GM21576 (cell line): ENCODE measurements around the gene ZDHHC14.

ENCODE experiments used
- ATAC-seq: cut with Tn5 transposase; IDR thresholded peaks from one replicate; pipeline ENCODE4 v1.9.1; 2021; ENCODE audit warnings: mild to moderate bottlenecking, moderate library complexity; ENCODE audit not compliant: unreplicated experiment

Gene ZDHHC14

DNA sequence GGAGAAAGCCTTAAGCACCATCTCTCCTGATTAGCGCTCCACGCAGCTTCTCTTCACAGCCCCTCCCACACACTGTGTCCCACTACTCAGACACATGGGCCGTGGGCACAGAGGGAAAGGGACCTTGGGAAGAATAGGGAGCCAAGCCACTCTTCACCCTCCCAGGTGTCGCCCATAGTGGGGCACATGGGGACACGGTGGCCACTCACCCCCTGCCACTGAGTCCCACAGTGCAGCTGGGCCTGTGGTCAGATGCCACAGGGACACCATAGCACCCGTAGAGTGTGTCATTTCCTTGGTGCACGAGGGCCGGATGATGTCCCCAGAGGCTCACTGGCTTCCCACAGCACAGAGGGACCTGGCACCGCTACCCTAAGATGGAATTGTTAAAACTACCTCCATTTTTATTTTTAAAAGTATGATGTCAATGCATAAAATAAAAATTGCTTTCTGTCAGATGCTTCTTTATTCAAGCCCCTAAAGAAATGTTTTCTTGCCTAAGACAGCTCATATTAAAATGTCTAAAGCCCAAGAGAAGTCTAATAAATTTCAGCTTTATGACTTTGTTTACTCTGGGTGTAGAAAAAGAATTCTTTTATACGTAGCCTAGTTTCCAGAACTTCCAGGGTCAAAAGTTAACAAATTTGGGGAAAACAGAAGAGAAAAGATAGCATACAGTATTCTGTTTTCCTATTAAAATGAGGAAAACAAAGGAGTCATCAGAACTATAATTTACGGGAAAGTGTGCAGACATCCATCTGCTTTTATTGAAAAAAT, 251.0 kb downstream of the ZDHHC14 start:
- ATAC-seq = no peak

DNA sequence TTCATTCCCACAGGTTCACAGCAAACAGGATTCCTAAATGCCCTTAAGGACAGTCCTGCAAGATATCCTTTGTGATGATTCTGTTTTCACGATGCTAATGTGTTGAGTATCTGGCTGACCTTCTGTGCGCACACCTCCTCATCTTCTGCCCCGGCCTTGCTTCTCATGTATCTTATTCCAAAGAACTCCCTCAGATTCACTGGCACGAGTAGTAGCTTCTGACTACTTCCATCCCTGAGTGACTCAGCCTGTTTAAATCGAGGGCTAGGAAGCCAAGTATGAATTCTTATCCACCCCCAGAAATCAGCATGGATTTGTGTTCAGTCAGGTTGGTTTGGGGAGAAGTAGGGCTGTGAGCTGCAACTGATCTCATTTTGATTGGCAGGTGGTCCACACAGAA, 251.8 kb downstream of the ZDHHC14 start:
- ATAC-seq = no peak

DNA sequence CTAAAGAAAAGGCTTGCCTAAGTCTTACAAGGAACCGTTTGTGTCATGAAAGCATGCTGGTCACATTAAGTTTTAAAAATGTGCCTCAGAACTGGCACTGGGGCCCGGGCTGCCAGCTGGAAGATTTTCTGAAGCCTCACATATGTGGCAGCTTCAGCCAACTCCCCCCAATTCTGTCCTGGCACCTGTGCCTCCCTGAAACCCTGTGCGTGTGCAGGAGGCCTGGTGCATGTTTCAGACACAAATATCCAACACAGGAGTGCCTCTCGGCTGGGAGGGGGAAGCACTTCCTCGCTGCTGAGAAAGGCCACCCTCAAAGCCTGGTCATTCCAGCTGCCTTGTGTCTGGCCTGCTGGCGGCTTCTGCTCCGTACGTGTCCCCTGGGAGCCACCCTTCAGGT, 253.6 kb downstream of the ZDHHC14 start:
- ATAC-seq = no peak

DNA sequence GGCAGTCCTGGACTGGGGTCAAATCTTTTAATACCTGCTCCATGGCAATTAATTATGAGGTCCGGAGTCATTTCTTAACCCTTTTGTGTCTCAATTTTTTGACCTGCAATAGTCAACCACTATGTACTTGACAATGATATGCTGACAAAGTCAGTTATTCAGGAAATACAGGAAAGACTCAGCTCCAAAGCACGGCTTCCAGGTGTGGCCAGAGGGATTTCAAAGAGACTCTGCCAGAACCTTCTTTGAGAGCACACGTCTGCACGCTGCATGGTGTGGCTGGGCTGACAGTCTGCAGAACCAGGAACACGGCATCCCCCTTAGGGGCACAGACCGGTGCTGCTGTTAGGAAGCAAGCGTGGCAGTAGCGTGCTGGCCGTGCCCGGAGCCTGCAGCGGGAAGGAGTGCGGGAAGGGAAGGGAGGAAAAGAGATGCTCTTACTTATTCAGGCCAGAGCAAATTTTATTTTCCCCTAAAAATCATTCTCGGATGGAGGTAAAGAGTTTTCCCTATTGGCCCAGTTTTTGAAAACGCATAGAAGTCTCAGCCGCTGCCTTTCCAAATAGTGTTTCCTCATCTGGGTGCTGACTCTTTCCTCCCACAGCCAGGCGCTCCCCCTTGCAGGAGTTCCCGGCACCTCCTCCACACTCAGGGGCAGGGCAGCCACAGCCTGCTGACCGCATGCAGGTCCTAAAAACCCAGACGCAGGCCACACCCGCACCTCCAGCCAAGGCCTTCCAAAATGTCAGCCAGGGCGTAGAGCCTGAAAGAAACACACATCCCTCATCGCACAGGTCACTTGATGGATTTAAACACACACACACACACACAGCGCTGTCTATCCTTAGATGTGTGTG, 254.6 kb downstream of the ZDHHC14 start:
- no peak for ATAC-seq

DNA sequence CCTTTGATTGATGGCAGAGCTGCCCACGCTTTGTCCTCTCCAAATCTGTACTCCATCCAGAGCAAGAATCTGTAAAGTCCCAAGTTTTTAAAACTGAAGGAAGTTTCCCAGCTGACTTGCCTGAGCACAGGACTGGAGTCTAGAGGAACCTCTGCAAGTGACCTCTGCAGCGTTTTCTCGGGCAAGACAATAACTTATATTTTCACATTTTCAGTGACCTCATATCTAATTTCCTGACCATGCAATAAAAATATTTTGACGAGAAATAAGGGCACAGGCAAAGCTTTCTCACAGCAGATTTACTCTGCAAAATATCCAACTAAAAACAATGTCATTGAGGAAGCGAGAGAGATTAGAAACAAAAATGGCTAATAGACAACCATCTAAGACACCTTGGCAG, 256.5 kb downstream of the ZDHHC14 start:
- no peak for ATAC-seq

DNA sequence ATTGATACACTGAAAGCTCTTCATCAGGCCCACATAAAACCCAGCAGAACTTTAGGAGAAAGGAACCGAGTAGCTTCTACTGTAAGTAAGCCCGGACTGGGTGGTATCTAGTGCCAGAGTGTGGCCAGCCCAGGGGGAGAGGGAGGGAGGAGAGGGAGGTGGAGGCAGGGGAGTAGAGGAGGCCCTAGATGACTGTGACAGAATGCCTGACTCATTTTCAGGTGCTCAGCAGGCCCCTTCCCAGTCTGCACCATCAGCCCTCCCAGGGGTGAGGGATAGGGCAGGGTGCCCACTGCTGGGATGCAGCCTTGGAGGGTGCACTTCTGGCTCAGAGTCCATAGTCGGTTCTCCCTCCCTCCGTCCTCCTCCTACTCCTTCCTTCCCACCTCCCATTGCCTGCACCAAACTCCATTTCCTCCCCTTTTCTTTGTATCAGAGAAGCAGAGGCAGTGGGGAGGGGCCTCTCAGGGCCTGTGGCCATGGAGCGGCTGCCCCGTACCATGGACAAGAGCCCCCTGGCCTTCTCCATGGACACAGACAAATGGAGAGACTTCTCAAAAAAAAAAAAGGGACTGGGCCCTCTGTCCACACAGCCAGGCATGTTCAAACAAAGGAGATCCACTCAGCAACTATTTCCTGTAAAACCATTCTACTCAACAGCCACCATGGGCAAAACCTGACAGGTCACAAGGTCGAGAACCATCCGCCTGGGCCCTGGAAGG, 257.1 kb downstream of the ZDHHC14 start:
- ATAC-seq = no peak

DNA sequence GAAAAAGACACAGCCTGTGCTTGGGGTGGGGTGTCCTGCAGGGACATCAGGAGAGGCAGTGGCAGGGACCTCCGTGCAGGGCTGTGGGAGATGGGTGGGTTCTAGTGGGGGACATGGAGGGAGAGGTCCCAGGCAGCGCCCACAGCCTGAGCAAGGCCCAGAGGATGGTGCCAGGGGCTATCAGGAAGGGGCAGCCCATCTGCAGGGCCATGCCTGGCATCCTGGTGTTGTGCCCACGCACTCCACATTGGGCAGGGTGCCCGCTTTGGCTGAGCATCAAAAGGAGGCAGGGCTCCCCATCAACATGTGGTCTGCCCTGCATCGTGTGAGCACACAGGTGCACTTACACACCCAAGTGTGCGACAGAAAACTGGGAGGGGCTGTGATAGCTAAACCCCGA, 257.8 kb downstream of the ZDHHC14 start:
- no peak for ATAC-seq

DNA sequence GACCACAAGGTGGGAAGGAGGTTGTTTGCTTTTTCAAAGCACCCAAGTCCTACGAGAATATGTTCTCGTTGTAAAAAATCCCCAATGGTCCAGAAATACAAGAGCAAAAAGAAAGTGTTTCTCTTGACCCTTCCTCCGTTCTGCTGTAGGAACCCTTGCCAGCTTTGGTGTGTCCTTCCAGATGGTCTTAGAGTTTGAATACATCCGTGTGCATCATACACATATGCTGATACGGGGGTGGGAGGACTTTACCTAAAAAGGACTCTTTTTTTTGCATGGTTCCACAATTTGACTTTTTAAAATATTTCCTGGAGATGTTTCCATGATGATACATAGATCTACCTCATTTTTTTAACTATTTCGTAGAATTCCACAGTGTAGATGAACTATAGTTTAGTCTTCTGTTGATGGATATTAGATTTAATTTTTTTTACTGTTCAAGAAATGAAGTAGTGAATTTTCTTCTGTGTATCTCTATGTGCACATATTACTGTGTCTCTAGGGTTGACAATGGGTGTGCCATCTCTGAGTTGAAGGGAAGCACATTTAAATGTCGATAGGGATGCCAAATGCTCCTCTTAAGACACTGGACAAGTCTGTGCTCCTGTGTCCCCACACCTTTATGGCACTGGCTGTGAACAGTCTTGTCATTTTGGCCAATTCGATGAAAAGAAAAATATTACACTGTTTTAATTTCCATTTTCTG, 259.9 kb downstream of the ZDHHC14 start:
- ATAC-seq = no peak

DNA sequence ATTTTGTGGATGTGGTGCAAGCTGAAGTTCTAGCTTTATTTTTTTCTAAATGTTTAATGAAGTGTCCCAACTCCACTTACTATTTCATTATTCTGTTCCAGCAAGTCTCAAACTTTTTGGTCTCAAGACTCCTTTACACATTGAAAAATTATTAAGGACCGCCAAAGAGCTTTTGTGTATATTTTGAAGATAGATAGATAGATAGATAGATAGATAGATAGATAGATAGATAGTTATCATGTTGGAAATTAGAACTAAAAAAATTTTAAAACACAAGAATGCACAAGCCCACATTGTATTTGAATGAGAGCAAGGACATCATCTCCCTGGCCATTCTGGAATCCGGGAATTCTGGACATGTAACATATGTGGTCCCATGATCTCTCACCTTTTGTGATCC, 260.8 kb downstream of the ZDHHC14 start:
- ATAC-seq = no peak

DNA sequence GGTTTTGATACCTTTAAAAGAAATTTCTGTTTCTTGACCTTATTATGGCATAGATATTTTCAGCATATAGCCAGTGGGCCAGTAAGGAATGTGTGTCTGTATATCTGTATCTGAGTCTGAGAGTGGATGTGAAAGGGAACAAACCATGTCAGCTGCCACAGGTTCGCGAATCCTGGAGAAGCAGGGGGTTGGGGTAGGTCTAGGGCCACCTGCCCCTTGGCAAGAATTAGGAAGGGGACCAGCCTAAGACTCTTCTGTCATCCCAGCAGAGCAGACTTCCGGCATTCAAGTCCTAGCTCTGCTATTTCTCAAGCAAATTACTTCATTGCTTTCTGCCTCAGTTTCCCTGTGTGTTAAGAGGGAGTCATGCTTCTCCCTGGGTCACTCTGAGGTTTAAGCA, 261.7 kb downstream of the ZDHHC14 start:
- no peak for ATAC-seq

DNA sequence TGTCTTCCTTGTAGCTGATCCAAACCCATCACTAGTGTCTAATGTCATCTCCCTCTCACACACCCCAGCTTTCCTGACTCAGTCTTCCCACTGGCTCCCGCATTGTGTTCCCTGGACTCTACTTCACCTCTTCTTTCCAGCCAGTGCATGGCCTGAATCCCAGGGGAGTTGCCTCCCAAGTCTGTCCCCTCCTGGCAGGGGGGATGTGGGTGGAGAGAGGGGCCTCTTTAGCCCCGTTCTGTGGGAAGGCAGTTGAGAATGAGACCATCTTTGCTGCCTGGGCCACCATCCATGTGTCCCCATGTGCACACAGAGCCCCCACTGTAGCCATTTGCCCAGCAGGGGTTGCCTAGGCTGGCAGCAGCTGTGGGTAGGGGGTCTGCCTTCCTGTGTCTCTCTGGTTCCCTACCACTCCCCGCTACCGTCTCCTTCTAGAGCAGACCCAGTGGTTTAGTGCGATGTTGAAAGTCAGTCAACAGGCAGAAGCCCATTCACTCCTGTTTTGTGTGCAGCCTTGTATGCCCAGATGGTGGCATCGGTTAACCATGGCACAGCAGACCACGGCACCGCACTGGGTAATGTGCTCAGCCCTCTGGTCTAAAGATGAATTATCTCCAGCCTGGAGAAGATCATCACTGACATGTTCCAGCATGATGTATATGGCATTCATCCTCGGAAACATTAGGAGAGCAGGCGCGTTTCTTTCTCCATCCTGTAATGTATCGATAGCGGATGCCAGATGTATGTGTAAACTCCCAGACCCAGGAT, 263.2 kb downstream of the ZDHHC14 start:
- ATAC-seq = no peak

DNA sequence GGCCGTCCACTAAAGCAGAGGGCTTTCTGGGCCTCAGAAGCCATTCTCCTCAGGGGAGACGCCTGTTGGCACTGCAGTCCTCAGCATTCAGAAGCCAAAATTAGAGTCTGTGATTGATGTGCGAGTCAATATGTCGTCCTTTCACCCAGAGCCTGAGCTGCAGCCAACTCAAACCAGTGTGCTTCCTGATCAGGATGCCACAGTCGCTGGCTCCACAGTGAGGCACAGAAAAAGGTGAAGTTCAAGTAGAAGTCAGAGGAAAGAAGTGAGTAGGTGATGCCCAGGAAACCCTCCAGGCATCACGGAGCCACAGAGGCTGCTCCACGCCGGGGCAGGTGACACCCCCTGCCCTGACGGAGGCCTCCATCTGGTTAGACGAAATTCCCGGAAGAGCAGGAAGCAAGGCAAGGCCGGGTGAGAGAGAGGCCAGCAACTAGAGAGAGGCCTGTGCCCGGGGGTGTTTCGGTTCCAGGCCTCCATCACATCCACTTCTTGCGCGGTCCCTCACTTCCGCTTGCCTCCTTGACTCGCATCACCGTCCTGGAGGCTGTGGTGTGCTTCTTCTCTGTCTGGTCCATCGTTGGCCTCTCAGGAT, 264.3 kb downstream of the ZDHHC14 start:
- no peak for ATAC-seq

DNA sequence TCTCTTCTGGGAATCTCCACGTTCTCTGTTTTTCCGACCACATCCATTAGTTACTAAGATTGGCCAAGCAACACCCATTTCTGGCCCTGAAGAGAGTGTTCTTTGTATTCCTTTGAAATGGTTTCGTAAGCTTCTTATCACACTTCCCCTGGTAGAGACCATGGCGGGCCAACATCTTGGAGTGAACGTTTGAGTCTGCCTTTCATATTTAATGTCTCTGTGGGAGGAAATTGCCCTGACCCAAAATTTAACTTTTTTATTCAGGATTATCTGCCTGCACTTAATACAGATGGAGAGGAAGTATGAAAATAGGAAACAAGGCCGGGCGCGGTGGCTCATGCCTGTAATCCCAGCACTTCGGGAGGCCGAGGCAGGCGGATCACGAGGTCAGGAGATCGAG, 265.0 kb downstream of the ZDHHC14 start:
- no peak for ATAC-seq

DNA sequence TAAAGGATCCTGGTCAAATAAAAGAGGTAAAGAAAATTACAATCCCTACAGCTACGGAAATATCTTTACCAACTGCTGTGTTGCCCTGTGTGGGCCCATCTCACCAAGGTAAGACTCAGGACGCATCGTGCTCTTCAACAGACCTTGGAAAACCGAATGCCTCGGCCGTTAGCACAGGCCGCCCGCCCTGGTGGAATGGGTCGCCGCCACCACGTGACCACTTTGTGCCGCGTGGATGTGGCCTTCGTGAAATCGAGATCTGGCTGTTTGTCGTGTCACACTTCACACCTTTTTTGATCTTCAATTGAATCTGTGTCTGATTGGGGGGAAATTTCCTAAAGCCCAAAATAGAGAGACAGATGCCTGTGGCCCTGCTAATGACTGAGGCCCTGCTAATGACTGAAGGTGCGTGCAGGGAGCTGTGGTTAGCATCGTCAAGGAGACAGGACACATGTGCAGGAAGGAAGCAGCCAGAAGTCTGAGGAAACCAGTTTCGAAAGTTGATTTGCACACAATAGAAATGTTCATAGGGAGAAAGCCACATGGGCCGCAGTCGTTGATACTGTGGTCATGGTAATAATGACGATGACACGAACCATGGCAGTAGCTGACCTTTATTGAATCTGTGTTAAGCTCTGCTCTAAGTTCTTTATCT, 266.4 kb downstream of the ZDHHC14 start:
- ATAC-seq = no peak

DNA sequence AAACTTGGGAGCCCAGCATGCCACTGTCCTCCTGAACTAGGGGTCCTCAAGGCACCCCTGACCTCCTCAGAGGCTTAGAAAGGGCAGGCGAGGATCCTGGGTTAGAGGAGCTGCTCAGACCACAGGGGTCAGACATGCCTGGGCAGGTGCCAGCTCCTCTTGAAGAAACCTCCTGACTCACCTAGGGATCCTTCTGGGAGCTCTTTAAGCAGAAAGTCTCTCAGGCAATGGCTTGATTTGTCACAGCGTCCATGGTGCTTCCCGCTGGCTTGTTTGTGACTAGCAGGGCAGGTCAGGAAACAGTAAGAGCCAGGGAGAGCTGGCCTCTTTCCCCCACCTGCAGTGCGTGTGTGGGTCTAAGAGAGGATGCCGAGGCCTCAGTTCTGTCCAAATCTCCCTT, 267.6 kb downstream of the ZDHHC14 start:
- no peak for ATAC-seq

DNA sequence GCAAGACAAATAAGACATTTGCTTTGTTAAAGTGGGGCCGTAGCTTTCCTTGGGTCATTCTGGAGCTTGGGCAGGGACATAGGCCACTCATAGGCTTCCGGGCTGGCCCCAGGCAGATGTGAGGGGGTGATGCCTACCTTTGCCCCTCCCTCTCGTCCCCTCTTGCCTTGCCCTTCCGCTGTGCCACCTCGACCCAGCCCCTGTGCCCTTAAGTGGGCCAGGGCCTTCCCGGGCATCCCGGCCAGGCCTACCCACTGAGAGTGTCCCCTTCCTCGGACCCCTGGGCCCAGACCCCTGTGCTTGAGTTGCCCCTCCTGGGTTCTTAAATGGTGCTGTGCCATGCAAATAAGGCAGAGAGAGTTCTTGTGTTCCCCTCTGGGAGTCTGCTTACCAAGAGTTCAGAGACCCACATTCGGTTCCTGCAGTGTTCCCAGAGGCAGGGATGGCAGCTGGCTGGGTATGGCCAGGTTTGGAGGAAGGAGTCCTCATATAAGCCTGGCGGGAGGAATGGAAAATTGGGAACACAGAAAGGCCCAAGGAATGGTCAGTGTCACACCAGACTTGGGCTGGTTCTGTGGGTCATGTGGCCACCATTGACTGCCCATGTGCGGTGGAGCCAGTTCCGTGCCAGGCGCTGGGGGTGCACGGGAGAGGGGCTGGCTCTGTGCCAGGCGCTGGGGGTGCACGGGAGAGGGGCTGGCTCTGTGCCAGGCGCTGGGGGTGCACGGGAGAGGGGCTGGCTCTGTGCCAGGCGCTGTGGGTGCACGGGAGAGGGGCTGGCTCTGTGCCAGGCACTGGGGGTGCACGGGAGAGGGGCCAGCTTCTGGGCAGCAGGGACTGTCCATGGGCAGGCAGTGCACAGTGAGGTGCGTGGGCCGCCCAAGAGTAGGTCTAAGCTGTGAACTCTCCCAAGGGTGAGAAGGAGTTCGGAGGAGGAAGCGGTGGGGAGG, 268.6 kb downstream of the ZDHHC14 start:
- ATAC-seq = no peak

DNA sequence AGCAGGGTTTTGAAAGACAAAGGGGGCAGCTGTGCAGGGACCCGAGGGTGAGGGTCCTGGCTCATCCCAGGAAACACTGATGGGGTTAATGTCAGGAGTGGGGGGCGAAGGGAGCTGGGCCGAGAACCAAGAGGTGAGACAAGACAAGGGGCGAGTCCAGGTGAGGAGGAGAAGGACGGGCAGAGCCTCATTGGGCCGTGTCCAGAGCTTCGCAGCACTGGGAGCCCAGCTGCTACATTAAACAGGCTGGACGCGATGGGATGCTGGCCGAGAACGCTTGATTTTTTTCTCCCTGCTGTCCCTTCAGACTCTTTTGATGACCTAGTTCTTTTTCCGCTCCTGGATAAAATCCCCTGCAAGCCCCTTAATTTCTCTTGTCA, 269.3 kb downstream of the ZDHHC14 start:
- ATAC-seq = no peak

DNA sequence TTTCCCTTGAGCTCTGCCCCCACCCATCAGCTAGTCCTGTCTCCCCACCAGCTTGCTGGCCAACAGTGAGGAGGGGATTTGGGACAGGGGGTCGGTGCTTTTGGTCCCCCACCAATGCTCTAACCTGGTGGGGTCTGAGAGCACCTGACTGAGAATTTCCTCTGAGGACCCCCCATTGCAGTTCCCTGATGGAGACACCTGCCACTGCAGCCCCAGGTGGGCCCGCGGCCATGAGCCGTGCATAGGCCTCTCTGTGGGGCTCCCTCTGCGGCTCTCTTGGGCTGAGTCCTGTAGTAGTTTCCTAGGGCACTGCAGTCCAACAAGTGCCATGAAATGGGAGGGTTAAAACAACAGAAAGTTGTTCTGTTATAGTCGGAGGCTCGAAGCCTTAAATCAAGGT, 269.8 kb downstream of the ZDHHC14 start:
- no peak for ATAC-seq
